HG03108 (cell line): ENCODE measurements around the gene AARS1.
"Not testable (repeated sequence)": the region's sequence is repeated elsewhere in the genome, so short reads cannot be mapped to it uniquely, and the experiment has no call there.

ENCODE experiments used
- ATAC-seq: cut with Tn5 transposase; IDR thresholded peaks from one replicate; pipeline ENCODE4 v1.9.1; 2021; ENCODE audit warnings: moderate library complexity; ENCODE audit not compliant: unreplicated experiment

The AARS1 gene

GRCh38 chr16:70226024-70226423, 63.3 kb downstream of the AARS1 start:
- ATAC-seq, result not testable (repeated sequence)

- ATAC-seq, result not testable (repeated sequence)
Observed at GRCh38 chr16:70225430-70225829, 63.9 kb downstream of the AARS1 start.

GRCh38 chr16:70224645-70225044, 64.7 kb downstream of the AARS1 start:
- ATAC-seq, result not testable (repeated sequence)

- ATAC-seq, result not testable (repeated sequence)
Observed at GRCh38 chr16:70223971-70224513, 65.3 kb downstream of the AARS1 start.

- ATAC-seq, result not testable (repeated sequence)
Observed at GRCh38 chr16:70223216-70223615, 66.1 kb downstream of the AARS1 start.

GRCh38 chr16:70222574-70222973, 66.7 kb downstream of the AARS1 start:
- not testable (repeated sequence) for ATAC-seq

GRCh38 chr16:70218586-70218985, 70.7 kb downstream of the AARS1 start:
- ATAC-seq, result not testable (repeated sequence)

GRCh38 chr16:70206382-70206781, 82.9 kb downstream of the AARS1 start:
- ATAC-seq, result not testable (repeated sequence)

- ATAC-seq, result not testable (repeated sequence)
Observed at GRCh38 chr16:70204668-70205405, 84.5 kb downstream of the AARS1 start.

GRCh38 chr16:70204010-70204409, 85.3 kb downstream of the AARS1 start:
- ATAC-seq, result not testable (repeated sequence)

GRCh38 chr16:70203508-70203907, 85.8 kb downstream of the AARS1 start:
- ATAC-seq, result not testable (repeated sequence)
